Glutamatergic neuron (in vitro differentiated cells): ENCODE data around the gene ADAMTS17. TPM values are rescaled to one million over a fixed set of nuclear protein-coding genes. Genes with fewer than 3 reads are reported as not detected.

ENCODE experiments used
- DNase-seq: peaks from one replicate; pipeline ENCODE4 v3.0.0; 2022
- H3K27ac Mint-ChIP-seq: one replicate; pipeline ENCODE4 v1.8.0; 2020; ENCODE audit warnings: mild to moderate bottlenecking, mixed read lengths, inconsistent platforms; ENCODE audit not compliant: unreplicated experiment
- H3K27me3 Mint-ChIP-seq: one replicate; pipeline ENCODE4 v1.8.0; 2020; ENCODE audit warnings: mild to moderate bottlenecking, moderate library complexity, mixed read lengths, inconsistent platforms; ENCODE audit not compliant: unreplicated experiment
- H3K36me3 Mint-ChIP-seq: one replicate; pipeline ENCODE4 v1.8.0; 2020; ENCODE audit warnings: mild to moderate bottlenecking, mixed read lengths, inconsistent platforms; ENCODE audit not compliant: unreplicated experiment
- H3K4me1 Mint-ChIP-seq: one replicate; pipeline ENCODE4 v1.8.0; 2020; ENCODE audit warnings: mild to moderate bottlenecking, low read depth, mixed read lengths, inconsistent platforms; ENCODE audit not compliant: unreplicated experiment
- H3K4me3 Mint-ChIP-seq: one replicate; pipeline ENCODE4 v1.8.0; 2020; ENCODE audit warnings: mild to moderate bottlenecking, mixed read lengths, inconsistent platforms; ENCODE audit not compliant: unreplicated experiment
- H3K9me3 Mint-ChIP-seq: one replicate; pipeline ENCODE4 v1.8.0; 2020; ENCODE audit warnings: mild to moderate bottlenecking, moderate library complexity, mixed read lengths, inconsistent platforms; ENCODE audit not compliant: unreplicated experiment
- total RNA-seq: library from RNA; stranded (reverse); fragmentation: NEBNext Ultra II Directional; extraction: Animal tissue kit (Norgen Biotek cat#: 25700); gene quantifications from one replicate; pipeline ENCODE4 v1.2.1, GENCODE V29; 2021; ENCODE audit not compliant: unreplicated experiment
- TF ChIP-seq, protein P1 (sequence below): fragments of 200-600 bp; sonication (generic); IDR thresholded peaks from one replicate; pipeline ENCODE4 v1.5.0; 2021; ENCODE audit not compliant: partially characterized antibody, unreplicated experiment

Gene ADAMTS17
- total RNA-seq, 1 donor from 2014 or later = 6.8 TPM

DNA sequence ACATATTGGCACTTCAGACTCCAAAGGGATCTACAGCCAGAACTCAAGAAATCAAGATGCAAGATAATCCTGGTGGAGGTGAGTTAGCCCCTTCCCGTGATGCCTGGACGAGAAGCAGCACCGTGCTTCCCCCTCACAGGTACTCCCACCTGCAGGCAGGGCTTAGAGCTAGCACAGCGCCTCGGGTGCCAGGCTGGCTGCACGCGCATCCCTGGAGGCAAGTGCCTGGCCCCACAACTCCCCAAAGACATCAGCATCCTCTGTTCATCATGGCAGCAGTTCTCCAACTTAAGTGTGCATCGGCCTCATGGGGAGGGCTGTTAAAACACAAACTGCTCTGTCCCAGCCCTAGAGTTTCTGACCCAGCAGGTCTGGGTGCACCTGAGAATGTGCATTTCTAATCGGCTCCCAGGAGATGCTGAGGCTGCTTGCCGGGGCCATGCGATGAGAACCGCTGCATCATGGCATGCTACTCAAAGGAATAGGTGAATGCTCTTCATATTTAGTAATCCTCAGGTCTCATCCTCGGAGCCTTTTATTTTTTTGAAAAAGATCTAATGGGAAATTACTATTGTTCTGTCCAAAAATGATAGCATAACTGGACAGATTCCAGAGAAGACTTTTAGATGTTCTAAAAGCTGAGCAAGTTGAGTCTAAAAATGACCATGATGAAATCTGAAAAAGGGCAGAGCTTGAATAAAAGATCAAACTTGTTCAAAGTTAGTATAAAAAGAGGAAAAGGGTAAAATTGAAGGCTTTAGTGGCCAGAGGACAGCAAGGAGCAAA, 244.2 kb downstream of the ADAMTS17 start:
- DNase-seq = no peak
- Mint-ChIP-seq H3K9me3 (peaks cover 9% of the 10 kb centered on the region), H3K27ac (no peak overlapping the region), H3K27me3 (peaks cover 4% of the 10 kb centered on the region), H3K4me1 (no peaks in the 10 kb centered on the region), H3K36me3 (peaks cover 23% of the 10 kb centered on the region), H3K4me3 (no peak overlapping the region)
- TF ChIP-seq, protein P1, sequence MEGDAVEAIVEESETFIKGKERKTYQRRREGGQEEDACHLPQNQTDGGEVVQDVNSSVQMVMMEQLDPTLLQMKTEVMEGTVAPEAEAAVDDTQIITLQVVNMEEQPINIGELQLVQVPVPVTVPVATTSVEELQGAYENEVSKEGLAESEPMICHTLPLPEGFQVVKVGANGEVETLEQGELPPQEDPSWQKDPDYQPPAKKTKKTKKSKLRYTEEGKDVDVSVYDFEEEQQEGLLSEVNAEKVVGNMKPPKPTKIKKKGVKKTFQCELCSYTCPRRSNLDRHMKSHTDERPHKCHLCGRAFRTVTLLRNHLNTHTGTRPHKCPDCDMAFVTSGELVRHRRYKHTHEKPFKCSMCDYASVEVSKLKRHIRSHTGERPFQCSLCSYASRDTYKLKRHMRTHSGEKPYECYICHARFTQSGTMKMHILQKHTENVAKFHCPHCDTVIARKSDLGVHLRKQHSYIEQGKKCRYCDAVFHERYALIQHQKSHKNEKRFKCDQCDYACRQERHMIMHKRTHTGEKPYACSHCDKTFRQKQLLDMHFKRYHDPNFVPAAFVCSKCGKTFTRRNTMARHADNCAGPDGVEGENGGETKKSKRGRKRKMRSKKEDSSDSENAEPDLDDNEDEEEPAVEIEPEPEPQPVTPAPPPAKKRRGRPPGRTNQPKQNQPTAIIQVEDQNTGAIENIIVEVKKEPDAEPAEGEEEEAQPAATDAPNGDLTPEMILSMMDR = no peak

DNA sequence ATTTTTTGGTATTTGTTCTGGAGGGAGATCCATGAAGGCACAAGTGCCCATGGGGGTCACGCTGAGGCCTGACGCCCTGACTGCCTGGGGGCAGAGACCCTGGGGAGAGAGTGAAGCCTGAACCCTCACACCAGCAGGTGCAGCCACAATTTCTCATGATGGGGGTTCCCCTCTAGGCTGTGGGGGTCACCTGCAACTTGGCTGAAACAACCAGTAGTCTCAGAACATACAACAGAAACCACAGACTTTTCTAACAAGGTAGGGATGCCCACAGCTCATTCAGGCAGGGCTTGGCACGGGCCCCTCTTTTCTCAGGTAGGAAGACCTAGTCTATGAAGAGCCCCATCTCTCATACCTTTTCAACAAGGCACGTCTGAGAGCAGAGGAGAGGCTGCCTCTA, 245.1 kb downstream of the ADAMTS17 start:
- peaks cover 17% of the 10 kb centered on the region for H3K36me3 Mint-ChIP-seq
- H3K4me3 Mint-ChIP-seq = no peak overlapping the region
- TF ChIP-seq, protein P1 = no peak
- peaks cover 4% of the 10 kb centered on the region for H3K27me3 Mint-ChIP-seq
- no peak for DNase-seq
- H3K4me1 Mint-ChIP-seq = no peaks in the 10 kb centered on the region
- H3K9me3 Mint-ChIP-seq = peaks cover 8% of the 10 kb centered on the region
- H3K27ac Mint-ChIP-seq = no peak overlapping the region

DNA sequence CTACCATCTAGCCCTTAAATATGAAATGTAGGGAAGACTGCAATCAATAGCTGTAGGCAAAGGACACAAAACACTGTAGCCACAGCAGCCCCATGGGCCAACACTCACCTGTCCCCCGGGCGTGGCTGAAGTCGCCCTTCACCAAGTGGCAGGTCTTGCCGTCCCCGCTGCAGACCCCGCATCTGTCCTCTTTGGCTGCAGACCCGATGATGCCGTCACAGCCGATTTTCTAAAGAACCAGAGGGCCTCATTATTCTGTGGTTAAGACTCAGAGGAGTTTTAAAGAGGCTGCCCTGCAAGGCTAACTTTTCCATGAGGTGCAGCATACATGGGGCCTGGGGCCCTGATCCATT, 245.6 kb downstream of the ADAMTS17 start:
- Mint-ChIP-seq H3K9me3 (peaks cover 7% of the 10 kb centered on the region), H3K36me3 (peaks cover 13% of the 10 kb centered on the region)
- TF ChIP-seq, protein P1 = no peak

DNA sequence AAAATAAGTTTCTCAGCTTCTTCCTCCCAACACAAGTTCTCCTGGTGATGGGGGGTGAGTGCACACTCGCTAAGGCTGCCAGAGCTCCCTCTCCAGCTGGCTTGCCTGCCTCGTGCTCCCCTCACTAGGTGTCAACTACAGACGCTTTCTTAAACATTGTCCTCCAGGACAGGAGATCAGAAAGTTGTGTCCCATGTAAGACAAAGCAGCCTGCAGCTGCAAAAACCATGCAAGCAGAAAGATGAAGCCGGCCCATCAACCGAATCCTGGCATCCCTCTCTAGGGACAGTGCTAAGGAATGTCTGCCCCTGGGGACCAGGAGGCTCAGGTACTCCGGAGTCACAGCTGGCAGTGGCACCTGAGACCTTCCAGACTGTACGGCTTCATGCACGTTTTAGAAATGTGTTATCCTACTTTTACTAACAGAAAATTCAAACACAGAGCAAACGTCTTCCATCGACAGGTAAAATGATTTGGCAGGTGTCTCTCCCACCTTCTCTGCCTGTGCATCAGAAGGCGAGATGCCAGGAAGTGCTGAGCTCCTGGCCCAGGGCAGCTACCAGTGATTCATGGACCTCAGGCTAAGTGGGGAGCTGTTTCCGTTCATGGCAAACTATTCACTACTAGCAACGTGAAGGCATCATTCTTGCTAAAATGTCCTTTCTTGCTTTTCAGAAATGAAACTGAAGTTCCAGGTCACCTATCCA, 246.1 kb downstream of the ADAMTS17 start:
- peaks cover 4% of the 10 kb centered on the region for H3K27me3 Mint-ChIP-seq
- peaks cover 7% of the 10 kb centered on the region for H3K36me3 Mint-ChIP-seq
- no peaks in the 10 kb centered on the region for H3K4me1 Mint-ChIP-seq
- H3K4me3 Mint-ChIP-seq = no peak overlapping the region
- no peak overlapping the region for H3K27ac Mint-ChIP-seq
- DNase-seq = no peak
- H3K9me3 Mint-ChIP-seq = peaks cover 2% of the 10 kb centered on the region
- TF ChIP-seq, protein P1 = no peak

More for the DNA sequence above, 245.6 kb downstream of the ADAMTS17 start:
- no peak for DNase-seq
- peaks cover 4% of the 10 kb centered on the region for H3K27me3 Mint-ChIP-seq
- H3K4me1 Mint-ChIP-seq = no peaks in the 10 kb centered on the region
- H3K27ac Mint-ChIP-seq = no peak overlapping the region
- H3K4me3 Mint-ChIP-seq = no peak overlapping the region

DNA sequence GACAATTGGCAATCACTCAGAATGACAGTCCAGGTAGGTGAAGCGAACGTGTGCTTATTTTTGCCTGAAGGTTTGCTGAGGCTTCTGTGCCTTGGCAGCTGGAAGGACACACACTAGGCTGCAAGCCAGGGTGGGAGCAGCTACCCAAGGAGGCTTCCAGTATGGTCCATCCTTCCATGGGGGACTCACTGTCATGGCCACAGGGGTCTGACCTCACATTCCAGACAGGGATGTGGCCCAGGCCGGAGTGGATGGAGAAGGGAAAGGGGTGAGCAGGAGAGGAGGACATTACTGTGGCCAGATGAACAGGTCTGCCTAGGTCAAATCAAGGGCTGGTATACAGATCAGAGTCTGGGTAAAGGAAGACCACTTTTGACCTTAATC, 247.7 kb downstream of the ADAMTS17 start:
- H3K36me3 Mint-ChIP-seq = no peaks in the 10 kb centered on the region
- H3K4me3 Mint-ChIP-seq = no peak overlapping the region
- TF ChIP-seq, protein P1 = no peak
- H3K4me1 Mint-ChIP-seq = no peaks in the 10 kb centered on the region
- H3K27me3 Mint-ChIP-seq = no peaks in the 10 kb centered on the region
- H3K9me3 Mint-ChIP-seq = no peaks in the 10 kb centered on the region
- H3K27ac Mint-ChIP-seq = no peak overlapping the region
- DNase-seq = no peak
